ENCODE results near the gene PDCD1. TPM values are rescaled to one million over a fixed set of nuclear protein-coding genes. Genes with fewer than 3 reads are reported as not detected.

PDCD1 gene
- total and polyA plus RNA-seq, 10 of the 15 experiments (the other 5 are each of a cell fraction or from before 2014, with no cell fraction given), result 0.62 to 6.4 (median 2.9) TPM; not detected in 2

DNA sequence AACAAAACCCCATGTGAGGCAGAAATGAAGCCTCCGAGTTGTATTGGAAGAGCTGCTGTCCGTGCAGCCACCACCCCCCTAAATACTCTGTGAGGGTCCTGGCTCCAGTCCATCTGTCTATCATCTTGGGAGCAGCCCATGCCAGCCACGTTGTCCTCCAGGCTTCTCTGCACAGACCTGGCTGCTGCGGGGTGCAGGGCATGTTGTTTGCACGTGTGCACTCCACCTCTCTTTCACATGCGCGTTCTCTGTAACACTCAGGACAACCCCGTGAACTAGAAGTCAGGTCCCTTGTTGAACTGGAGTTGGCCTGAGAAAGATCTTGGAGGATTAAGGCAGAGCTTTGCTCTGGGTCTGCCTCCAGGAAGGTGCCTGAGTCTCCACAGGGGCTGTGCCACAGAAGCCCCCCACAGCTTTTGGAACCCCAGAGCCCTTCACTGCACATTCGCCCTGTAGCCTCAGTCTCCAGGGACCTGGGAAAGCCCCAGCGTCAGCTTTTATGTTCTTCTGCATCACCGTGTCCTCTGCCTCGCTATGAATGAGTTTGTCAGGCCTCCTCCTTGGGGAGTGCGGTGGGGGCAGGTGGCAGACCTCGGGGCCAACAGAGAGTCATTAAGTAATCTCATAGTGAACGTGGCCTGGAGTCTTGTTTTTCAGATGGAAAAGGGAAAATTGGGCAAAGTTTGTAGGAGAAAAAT lies 27.4 kb upstream of the PDCD1 start:
- WGBS (ENCODE audit: insufficient coverage, insufficient replicate concordance, low lambda C conversion rate, missing lambda C conversion rate), result 22% methylated on average over 15 of the region's 15 CpGs
- peak; percentile 86 for FAIRE-seq
- H4K20me1 ChIP-seq (ENCODE audit: control insufficient read depth, insufficient read depth), result no peaks in the 10 kb centered on the region
- H3K27ac ChIP-seq (ENCODE audit: control insufficient read depth, insufficient read depth), result no peak overlapping the region; the same call in 1 of the 2 replicates
- BruUV-seq (replicated peaks), result no TSS peak
- no peak overlapping the region for H2AFZ ChIP-seq (ENCODE audit: control insufficient read depth, low read depth, low read length)
- H3K36me3 ChIP-seq (ENCODE audit: control insufficient read depth in 2 of 2, insufficient read depth in 2 of 2, low read length in 1 of 2), result no peaks in the 10 kb centered on the region
- H3K4me1 ChIP-seq (ENCODE audit: control insufficient read depth, insufficient read depth, low read length), result peaks cover 8% of the 10 kb centered on the region
- peak; percentile 42 for ATAC-seq
- H3K4me2 ChIP-seq (ENCODE audit: control insufficient read depth, insufficient read depth), result peak overlapping the region; percentile 38
- H3K9ac ChIP-seq (ENCODE audit: control insufficient read depth, insufficient read depth, low read length), result peak overlapping the region; percentile 18; the same call in 1 of the 2 replicates
- no peaks in the 10 kb centered on the region; the same call in 1 of the 2 replicates for H3K79me2 ChIP-seq (ENCODE audit: control insufficient read depth, insufficient read depth, low read length)
- in situ Hi-C loops (cut with MboI) (no loop called here), intact Hi-C loops (cut with micrococcal nuclease; ENCODE audit: unreplicated experiment) (no loop called here)
- DNase-seq (ENCODE audit: low read depth, low spot score), result no peak
- ChIA-PET RAD21 (ENCODE audit: unreplicated experiment) (no interaction called here), SMC1A (ENCODE audit: uncharacterized antibody, unreplicated experiment) (interaction anchor here (0.7 kb wide), 1 partner anchor 38 kb away, joined by 3 read pairs; no protein-coding TSS in a partner anchor), POLR2A (interaction anchor here (0.7 to 1.2 kb wide), 3 partner anchors 184 to 568 kb away, joined by 3 read pairs; partner anchors contain the start of gene ING5), CTCF (interaction anchor here (0.6 to 0.7 kb wide), 2 partner anchors 27 to 156 kb away, joined by 3 read pairs; no protein-coding TSS in a partner anchor)
- H3K27me3 ChIP-seq (replicated peaks in 1 of 2; ENCODE audit: control insufficient read depth in 2 of 2, insufficient read depth in 2 of 2, low read length in 1 of 2), result no peaks in the 10 kb centered on the region
- peak overlapping the region; percentile 46 for H3K4me3 ChIP-seq
- H3K9me3 ChIP-seq (replicated peaks; ENCODE audit: control insufficient read depth, insufficient read depth, low read length), result no peaks in the 10 kb centered on the region; the same call in 2 of the 3 replicates
- TF ChIP-seq HDGF (IDR thresholded peaks at IDR 0.05) (0 out of 2 replicates have a peak, but pooled peaks have one; percentile 6), ZNF384 (IDR thresholded peaks at IDR 0.05; ENCODE audit: borderline replicate concordance, low read depth, low read length) (no peak), NR2F1 (conservative IDR thresholded peaks at IDR 0.05) (0 out of 2 replicates have a peak, but pooled peaks have one; percentile 29), NRF1 (conservative IDR thresholded peaks at IDR 0.05; ENCODE audit: low read depth, low read length) (no peak), WRNIP1 (IDR thresholded peaks at IDR 0.05; ENCODE audit: borderline replicate concordance, low read depth, low read length) (no peak), YBX1 (IDR thresholded peaks at IDR 0.05) (no peak), RELA (IDR thresholded peaks at IDR 0.05; ENCODE audit: borderline replicate concordance, partially characterized antibody) (peak; percentile 69), BCL11A (IDR thresholded peaks at IDR 0.05; ENCODE audit: low read depth, low read length) (peak; percentile 55; the same call in 1 of the 2 replicates)
- TF ChIP-seq, protein P1, sequence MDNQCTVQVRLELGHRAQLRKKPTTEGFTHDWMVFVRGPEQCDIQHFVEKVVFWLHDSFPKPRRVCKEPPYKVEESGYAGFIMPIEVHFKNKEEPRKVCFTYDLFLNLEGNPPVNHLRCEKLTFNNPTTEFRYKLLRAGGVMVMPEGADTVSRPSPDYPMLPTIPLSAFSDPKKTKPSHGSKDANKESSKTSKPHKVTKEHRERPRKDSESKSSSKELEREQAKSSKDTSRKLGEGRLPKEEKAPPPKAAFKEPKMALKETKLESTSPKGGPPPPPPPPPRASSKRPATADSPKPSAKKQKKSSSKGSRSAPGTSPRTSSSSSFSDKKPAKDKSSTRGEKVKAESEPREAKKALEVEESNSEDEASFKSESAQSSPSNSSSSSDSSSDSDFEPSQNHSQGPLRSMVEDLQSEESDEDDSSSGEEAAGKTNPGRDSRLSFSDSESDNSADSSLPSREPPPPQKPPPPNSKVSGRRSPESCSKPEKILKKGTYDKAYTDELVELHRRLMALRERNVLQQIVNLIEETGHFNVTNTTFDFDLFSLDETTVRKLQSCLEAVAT (IDR thresholded peaks at IDR 0.05), result no peak
- TF ChIP-seq, protein P2, sequence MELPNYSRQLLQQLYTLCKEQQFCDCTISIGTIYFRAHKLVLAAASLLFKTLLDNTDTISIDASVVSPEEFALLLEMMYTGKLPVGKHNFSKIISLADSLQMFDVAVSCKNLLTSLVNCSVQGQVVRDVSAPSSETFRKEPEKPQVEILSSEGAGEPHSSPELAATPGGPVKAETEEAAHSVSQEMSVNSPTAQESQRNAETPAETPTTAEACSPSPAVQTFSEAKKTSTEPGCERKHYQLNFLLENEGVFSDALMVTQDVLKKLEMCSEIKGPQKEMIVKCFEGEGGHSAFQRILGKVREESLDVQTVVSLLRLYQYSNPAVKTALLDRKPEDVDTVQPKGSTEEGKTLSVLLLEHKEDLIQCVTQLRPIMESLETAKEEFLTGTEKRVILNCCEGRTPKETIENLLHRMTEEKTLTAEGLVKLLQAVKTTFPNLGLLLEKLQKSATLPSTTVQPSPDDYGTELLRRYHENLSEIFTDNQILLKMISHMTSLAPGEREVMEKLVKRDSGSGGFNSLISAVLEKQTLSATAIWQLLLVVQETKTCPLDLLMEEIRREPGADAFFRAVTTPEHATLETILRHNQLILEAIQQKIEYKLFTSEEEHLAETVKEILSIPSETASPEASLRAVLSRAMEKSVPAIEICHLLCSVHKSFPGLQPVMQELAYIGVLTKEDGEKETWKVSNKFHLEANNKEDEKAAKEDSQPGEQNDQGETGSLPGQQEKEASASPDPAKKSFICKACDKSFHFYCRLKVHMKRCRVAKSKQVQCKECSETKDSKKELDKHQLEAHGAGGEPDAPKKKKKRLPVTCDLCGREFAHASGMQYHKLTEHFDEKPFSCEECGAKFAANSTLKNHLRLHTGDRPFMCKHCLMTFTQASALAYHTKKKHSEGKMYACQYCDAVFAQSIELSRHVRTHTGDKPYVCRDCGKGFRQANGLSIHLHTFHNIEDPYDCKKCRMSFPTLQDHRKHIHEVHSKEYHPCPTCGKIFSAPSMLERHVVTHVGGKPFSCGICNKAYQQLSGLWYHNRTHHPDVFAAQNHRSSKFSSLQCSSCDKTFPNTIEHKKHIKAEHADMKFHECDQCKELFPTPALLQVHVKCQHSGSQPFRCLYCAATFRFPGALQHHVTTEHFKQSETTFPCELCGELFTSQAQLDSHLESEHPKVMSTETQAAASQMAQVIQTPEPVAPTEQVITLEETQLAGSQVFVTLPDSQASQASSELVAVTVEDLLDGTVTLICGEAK (IDR thresholded peaks at IDR 0.05; ENCODE audit: borderline replicate concordance), result no peak
- TF ChIP-seq, protein P3, sequence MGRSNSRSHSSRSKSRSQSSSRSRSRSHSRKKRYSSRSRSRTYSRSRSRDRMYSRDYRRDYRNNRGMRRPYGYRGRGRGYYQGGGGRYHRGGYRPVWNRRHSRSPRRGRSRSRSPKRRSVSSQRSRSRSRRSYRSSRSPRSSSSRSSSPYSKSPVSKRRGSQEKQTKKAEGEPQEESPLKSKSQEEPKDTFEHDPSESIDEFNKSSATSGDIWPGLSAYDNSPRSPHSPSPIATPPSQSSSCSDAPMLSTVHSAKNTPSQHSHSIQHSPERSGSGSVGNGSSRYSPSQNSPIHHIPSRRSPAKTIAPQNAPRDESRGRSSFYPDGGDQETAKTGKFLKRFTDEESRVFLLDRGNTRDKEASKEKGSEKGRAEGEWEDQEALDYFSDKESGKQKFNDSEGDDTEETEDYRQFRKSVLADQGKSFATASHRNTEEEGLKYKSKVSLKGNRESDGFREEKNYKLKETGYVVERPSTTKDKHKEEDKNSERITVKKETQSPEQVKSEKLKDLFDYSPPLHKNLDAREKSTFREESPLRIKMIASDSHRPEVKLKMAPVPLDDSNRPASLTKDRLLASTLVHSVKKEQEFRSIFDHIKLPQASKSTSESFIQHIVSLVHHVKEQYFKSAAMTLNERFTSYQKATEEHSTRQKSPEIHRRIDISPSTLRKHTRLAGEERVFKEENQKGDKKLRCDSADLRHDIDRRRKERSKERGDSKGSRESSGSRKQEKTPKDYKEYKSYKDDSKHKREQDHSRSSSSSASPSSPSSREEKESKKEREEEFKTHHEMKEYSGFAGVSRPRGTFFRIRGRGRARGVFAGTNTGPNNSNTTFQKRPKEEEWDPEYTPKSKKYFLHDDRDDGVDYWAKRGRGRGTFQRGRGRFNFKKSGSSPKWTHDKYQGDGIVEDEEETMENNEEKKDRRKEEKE (IDR thresholded peaks at IDR 0.05), result no peak
